Measurements from ENCODE around the gene PARD3.

The PARD3 gene

GRCh38 chr10:34260904-34261303 is 554.2 kb downstream of the PARD3 start:
- TF ChIP-seq FOXP2 (optimal IDR thresholded peaks at IDR 0.05; ENCODE audit: borderline replicate concordance, extremely low read depth, extremely low read length, insufficient read depth): no peak

- TF ChIP-seq FOXP2 (optimal IDR thresholded peaks at IDR 0.05; ENCODE audit: borderline replicate concordance, extremely low read depth, extremely low read length, insufficient read depth) (no peak), TAF1 (IDR thresholded peaks at IDR 0.05; ENCODE audit: borderline replicate concordance, insufficient read depth, low read length) (no peak), REST (IDR thresholded peaks at IDR 0.05; ENCODE audit: insufficient read depth in 1 of 2, low read depth in 2 of 2, low read length in 2 of 2) (no peak), SIN3A (IDR thresholded peaks at IDR 0.05; ENCODE audit: borderline replicate concordance, insufficient read depth, low read length) (no peak), POLR2AphosphoS5 (IDR thresholded peaks at IDR 0.05; ENCODE audit: low read depth, low read length) (no peak)
These were observed 558.9 kb downstream of the PARD3 start for GRCh38 chr10:34256216-34256615.

- TF ChIP-seq REST (IDR thresholded peaks at IDR 0.05; ENCODE audit: insufficient read depth in 1 of 2, low read depth in 2 of 2, low read length in 2 of 2) (no peak), POLR2AphosphoS5 (IDR thresholded peaks at IDR 0.05; ENCODE audit: low read depth, low read length) (no peak), TAF1 (IDR thresholded peaks at IDR 0.05; ENCODE audit: borderline replicate concordance, insufficient read depth, low read length) (no peak), SIN3A (IDR thresholded peaks at IDR 0.05; ENCODE audit: borderline replicate concordance, insufficient read depth, low read length) (no peak), FOXP2 (optimal IDR thresholded peaks at IDR 0.05; ENCODE audit: borderline replicate concordance, extremely low read depth, extremely low read length, insufficient read depth) (no peak)
These were observed 560.1 kb downstream of the PARD3 start for GRCh38 chr10:34255035-34255434.

GRCh38 chr10:34254596-34254995 is 560.5 kb downstream of the PARD3 start:
- no peak for TF ChIP-seq POLR2AphosphoS5 (IDR thresholded peaks at IDR 0.05; ENCODE audit: low read depth, low read length)
- no peak for TF ChIP-seq REST (IDR thresholded peaks at IDR 0.05; ENCODE audit: insufficient read depth in 1 of 2, low read depth in 2 of 2, low read length in 2 of 2)
- no peak for TF ChIP-seq TAF1 (IDR thresholded peaks at IDR 0.05; ENCODE audit: borderline replicate concordance, insufficient read depth, low read length)
- no peak for TF ChIP-seq SIN3A (IDR thresholded peaks at IDR 0.05; ENCODE audit: borderline replicate concordance, insufficient read depth, low read length)
- no peak for TF ChIP-seq FOXP2 (optimal IDR thresholded peaks at IDR 0.05; ENCODE audit: borderline replicate concordance, extremely low read depth, extremely low read length, insufficient read depth)

- TF ChIP-seq POLR2AphosphoS5 (IDR thresholded peaks at IDR 0.05; ENCODE audit: low read depth, low read length) (no peak), SIN3A (IDR thresholded peaks at IDR 0.05; ENCODE audit: borderline replicate concordance, insufficient read depth, low read length) (no peak), REST (IDR thresholded peaks at IDR 0.05; ENCODE audit: insufficient read depth in 1 of 2, low read depth in 2 of 2, low read length in 2 of 2) (no peak), FOXP2 (optimal IDR thresholded peaks at IDR 0.05; ENCODE audit: borderline replicate concordance, extremely low read depth, extremely low read length, insufficient read depth) (no peak), TAF1 (IDR thresholded peaks at IDR 0.05; ENCODE audit: borderline replicate concordance, insufficient read depth, low read length) (no peak)
These were observed 563.0 kb downstream of the PARD3 start for GRCh38 chr10:34252111-34252510.
